Activated CD4-positive, alpha-beta memory T cell treated with anti-CD3 and anti-CD28 coated beads, Interleukin-2, amount 10 ng/mL, durations not matched to agents 7 days and 5 days (primary cell): ENCODE results near the gene ASTN2. TPM values are rescaled to one million over a fixed set of nuclear protein-coding genes. Genes with fewer than 3 reads are reported as not detected.

Experiments used
- CTCF ChIA-PET: fragments of 350-600 bp; sonication (Branson Sonifier 250); formaldehyde crosslinking; loops from one replicate; lab custom pipeline; 2021; ENCODE audit warnings: antibody characterized with exemption, inconsistent platforms; lab: Charles Lee
- POLR2A ChIA-PET: fragments of 350-600 bp; sonication (Branson Sonifier 250); formaldehyde crosslinking; loops from one replicate; lab custom pipeline; 2021; ENCODE audit warnings: antibody characterized with exemption; lab: Charles Lee
- DNase-seq: peaks from one replicate; pipeline ENCODE4 v3.0.0-alpha.2; 2020
- H3K27ac Mint-ChIP-seq: one replicate; pipeline ENCODE4 v1.8.0; 2021; ENCODE audit warnings: mild to moderate bottlenecking, mixed read lengths
- H3K27me3 Mint-ChIP-seq: one replicate; pipeline ENCODE4 v1.8.0; 2021; ENCODE audit warnings: mixed read lengths
- H3K36me3 Mint-ChIP-seq: one replicate; pipeline ENCODE4 v1.8.0; 2021; ENCODE audit warnings: low read depth, mixed read lengths
- H3K4me1 Mint-ChIP-seq: one replicate; pipeline ENCODE4 v1.8.0; 2021; ENCODE audit warnings: mixed read lengths
- H3K4me3 Mint-ChIP-seq: one replicate; pipeline ENCODE4 v1.8.0; 2021; ENCODE audit warnings: mild to moderate bottlenecking, mixed read lengths
- H3K9me3 Mint-ChIP-seq: one replicate; pipeline ENCODE4 v1.8.0; 2021; ENCODE audit warnings: mixed read lengths
- total RNA-seq, 2 experiments: library from RNA; stranded (reverse); gene quantifications; one replicate each; pipeline ENCODE4 v1.2.3, GENCODE V29; 2021

Gene ASTN2
- total RNA-seq, 2 experiments from 2014 or later = 2.5 to 3.0 TPM

DNA sequence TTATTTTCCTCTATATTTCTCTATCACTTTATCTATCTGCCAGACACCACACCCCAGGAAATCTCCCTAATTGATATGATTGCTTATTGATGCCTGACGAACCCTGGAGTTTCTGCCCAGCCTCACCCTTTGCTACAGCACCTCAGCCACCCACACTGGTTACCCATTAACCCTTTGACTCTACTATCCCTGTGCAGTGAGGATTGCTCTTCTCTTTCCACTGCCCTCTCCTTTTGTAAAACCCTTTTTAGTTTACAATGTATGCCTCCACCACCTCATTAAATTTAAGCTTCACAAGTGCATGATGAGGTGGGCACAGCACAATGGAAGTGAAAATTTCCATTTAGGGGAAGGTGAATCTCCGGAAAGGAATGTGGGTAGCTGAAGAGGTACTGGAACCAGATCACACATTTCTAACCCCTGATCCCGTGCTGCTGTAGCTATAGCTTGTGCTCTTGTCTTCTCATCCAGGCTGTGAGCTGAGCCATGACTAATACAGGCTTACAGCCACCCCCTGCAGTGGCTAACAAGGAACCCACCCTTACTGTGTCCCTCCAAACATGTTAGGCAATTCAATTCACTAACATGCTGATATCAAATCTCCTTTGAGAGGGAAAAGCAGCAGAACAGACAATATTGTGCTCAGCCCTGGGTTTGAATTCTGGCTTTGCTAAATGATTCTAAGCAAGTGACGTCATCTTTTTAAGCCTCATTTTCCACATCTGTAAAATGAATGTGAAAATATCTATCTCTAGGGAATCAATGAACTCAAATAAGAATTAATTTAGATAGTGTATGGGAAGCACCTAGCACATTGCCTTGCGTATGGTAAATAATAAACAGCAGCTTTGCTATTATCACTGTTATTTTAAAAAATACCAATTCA, 914.6 kb downstream of the ASTN2 start:
- H3K4me1 Mint-ChIP-seq = no peaks in the 10 kb centered on the region
- no peak for DNase-seq
- H3K9me3 Mint-ChIP-seq = peaks cover 4% of the 10 kb centered on the region
- H3K27me3 Mint-ChIP-seq = no peaks in the 10 kb centered on the region
- no peak overlapping the region for H3K4me3 Mint-ChIP-seq
- POLR2A ChIA-PET = no interaction called here
- H3K36me3 Mint-ChIP-seq = no peaks in the 10 kb centered on the region
- no peak overlapping the region for H3K27ac Mint-ChIP-seq
- CTCF ChIA-PET = no interaction called here

DNA sequence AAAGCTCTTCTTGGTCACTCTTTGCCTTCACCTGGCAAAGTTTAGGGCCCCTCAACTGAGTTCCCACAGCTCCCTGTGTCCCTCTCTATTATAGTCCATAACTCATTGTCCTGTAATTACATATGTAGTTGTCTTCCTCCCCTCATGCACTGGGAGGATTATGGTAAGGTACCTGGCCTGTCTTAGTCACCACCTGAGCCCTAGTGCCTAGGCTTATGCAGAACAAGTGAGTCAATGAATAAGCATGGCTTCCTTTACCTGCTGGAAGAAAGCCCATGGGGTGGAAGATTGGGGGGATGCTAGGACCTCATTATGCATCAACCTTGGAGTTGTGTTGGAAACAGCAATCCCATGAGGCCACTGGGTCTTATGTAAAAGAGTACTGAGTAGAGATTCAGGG, 915.4 kb downstream of the ASTN2 start:
- Mint-ChIP-seq H3K27me3 (no peaks in the 10 kb centered on the region), H3K9me3 (peaks cover 4% of the 10 kb centered on the region), H3K36me3 (no peaks in the 10 kb centered on the region), H3K4me3 (no peak overlapping the region), H3K27ac (no peak overlapping the region), H3K4me1 (no peaks in the 10 kb centered on the region)
- DNase-seq = no peak
- ChIA-PET CTCF (no interaction called here), POLR2A (no interaction called here)

- CTCF ChIA-PET = no interaction called here
- POLR2A ChIA-PET = no interaction called here
- Mint-ChIP-seq H3K4me1 (no peaks in the 10 kb centered on the region), H3K9me3 (peaks cover 4% of the 10 kb centered on the region), H3K27me3 (no peaks in the 10 kb centered on the region), H3K4me3 (no peak overlapping the region), H3K27ac (no peak overlapping the region), H3K36me3 (no peaks in the 10 kb centered on the region)
- DNase-seq = no peak
Measured at GRCh38 chr9:116497095-116497890, 917.6 kb downstream of the ASTN2 start.

DNA sequence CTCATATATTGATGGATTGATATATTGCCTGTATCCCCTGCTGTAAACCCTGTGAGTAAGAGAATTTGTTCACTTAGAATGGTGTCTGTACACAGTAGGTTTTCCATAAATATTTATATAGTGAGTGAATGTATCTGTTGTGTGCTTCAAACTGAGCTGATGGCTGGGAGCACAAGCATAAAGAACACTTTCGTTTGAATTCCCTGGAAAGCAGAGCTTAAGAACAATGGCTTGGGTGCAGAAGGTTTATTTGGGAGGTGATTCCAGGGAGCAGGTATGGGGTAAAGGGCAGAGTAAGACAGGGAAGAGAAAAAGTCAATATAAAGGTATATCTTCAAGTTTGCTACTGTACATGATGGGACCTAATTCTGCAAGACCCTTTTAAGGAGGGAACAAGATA, 918.7 kb downstream of the ASTN2 start:
- no peaks in the 10 kb centered on the region for H3K9me3 Mint-ChIP-seq
- ChIA-PET CTCF (no interaction called here), POLR2A (no interaction called here)
- no peaks in the 10 kb centered on the region for H3K27me3 Mint-ChIP-seq
- DNase-seq = no peak
- no peak overlapping the region for H3K4me3 Mint-ChIP-seq
- no peaks in the 10 kb centered on the region for H3K36me3 Mint-ChIP-seq
- no peaks in the 10 kb centered on the region for H3K4me1 Mint-ChIP-seq
- H3K27ac Mint-ChIP-seq = no peak overlapping the region

- H3K27ac Mint-ChIP-seq = no peak overlapping the region
- no peaks in the 10 kb centered on the region for H3K4me1 Mint-ChIP-seq
- no peaks in the 10 kb centered on the region for H3K36me3 Mint-ChIP-seq
- no peaks in the 10 kb centered on the region for H3K27me3 Mint-ChIP-seq
- no peak for DNase-seq
- ChIA-PET CTCF (no interaction called here), POLR2A (no interaction called here)
- no peak overlapping the region for H3K4me3 Mint-ChIP-seq
- H3K9me3 Mint-ChIP-seq = no peaks in the 10 kb centered on the region
Measured at GRCh38 chr9:116495725-116496124, 919.1 kb downstream of the ASTN2 start.

- DNase-seq = peak; percentile 24
- ChIA-PET CTCF (no interaction called here), POLR2A (no interaction called here)
- Mint-ChIP-seq H3K27me3 (no peaks in the 10 kb centered on the region), H3K4me3 (no peak overlapping the region), H3K9me3 (no peaks in the 10 kb centered on the region), H3K4me1 (no peaks in the 10 kb centered on the region), H3K27ac (no peak overlapping the region), H3K36me3 (no peaks in the 10 kb centered on the region)
Measured at GRCh38 chr9:116494815-116495634, 919.8 kb downstream of the ASTN2 start.

DNA sequence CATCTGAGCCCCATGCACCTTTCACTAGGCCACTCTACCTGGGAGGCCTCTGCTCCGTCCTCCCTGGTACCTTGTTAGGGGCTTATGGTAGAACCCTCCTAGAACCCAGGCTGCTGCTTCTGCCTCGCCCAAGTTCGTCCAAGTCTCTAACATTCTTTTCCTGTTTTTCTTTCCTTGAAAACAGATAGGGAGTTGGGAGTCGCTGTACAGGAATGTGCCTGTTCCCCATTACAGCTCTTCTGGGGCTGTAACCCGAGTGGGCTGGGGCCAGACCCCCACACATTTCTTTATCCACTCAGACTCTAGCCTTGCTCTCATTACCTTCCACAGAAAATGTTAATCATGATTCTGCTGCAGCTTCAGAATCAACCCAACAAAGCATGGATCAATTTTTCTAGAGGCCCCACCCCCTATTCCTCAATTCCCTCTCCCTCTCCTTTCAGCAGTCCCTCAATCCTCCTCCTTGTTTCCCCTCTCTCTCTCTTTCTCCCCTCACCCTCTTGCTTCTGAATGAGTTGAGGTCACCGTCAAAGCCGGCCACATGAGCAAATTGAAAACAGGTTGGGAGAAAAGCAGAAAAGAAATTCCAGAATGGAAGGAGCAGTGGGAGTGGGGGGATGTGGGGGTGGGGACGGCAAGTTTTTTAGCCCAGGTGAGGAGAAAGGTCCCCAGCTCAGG, 921.5 kb downstream of the ASTN2 start:
- no peaks in the 10 kb centered on the region for H3K27me3 Mint-ChIP-seq
- no peaks in the 10 kb centered on the region for H3K9me3 Mint-ChIP-seq
- no peak overlapping the region for H3K27ac Mint-ChIP-seq
- CTCF ChIA-PET = no interaction called here
- no peak for DNase-seq
- H3K4me1 Mint-ChIP-seq = no peaks in the 10 kb centered on the region
- POLR2A ChIA-PET = no interaction called here
- no peaks in the 10 kb centered on the region for H3K36me3 Mint-ChIP-seq
- H3K4me3 Mint-ChIP-seq = no peak overlapping the region

DNA sequence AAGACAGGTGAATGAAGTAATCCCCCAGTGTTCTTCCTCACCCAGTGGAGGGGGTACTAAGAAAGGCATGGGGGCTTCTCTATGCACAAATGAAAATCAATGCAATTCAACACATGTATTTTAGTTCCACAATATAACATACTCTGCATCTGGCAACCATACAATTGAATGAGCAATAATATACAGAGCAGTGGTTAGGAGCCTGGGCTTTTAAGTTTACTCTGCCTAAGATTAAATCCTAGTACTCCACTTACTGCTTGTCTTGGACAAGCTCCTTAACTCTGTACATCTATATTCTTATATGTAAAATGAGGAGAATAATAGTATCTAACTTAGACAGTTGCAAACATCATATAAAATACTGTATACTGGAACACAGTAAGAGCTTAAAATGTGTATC, 923.2 kb downstream of the ASTN2 start:
- CTCF ChIA-PET = no interaction called here
- no peak for DNase-seq
- Mint-ChIP-seq H3K4me3 (no peak overlapping the region), H3K9me3 (no peaks in the 10 kb centered on the region), H3K27me3 (no peaks in the 10 kb centered on the region), H3K36me3 (no peaks in the 10 kb centered on the region), H3K4me1 (no peaks in the 10 kb centered on the region), H3K27ac (no peak overlapping the region)
- POLR2A ChIA-PET = no interaction called here

- DNase-seq = no peak
- POLR2A ChIA-PET = no interaction called here
- CTCF ChIA-PET = interaction anchor here (0.5 kb wide), 1 partner anchor 179 kb away, joined by 3 read pairs; no protein-coding TSS in a partner anchor
- Mint-ChIP-seq H3K27ac (no peak overlapping the region), H3K9me3 (no peaks in the 10 kb centered on the region), H3K4me1 (no peaks in the 10 kb centered on the region), H3K27me3 (no peaks in the 10 kb centered on the region), H3K4me3 (no peak overlapping the region), H3K36me3 (no peaks in the 10 kb centered on the region)
Measured at GRCh38 chr9:116491219-116491618, 923.6 kb downstream of the ASTN2 start.

DNA sequence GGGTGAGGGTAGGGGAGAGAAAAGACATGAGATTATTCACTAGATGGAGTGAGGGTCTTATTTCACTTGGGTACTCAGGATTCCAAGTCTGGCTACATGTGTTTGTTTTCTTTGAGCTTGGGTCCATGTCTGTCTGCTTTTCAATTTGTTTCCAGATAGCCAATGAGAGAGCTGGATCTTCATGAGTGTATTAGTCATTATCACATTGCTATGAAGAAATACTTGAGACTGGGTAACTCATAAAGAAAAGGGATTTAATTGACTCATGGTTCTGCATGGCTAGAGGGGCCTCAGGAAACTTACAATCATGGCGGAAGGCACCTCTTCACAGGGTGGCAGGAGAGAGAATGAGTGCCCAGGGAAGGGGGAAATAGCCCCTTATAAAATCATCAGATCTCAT, 924.5 kb downstream of the ASTN2 start:
- CTCF ChIA-PET = no interaction called here
- POLR2A ChIA-PET = no interaction called here
- Mint-ChIP-seq H3K4me1 (no peaks in the 10 kb centered on the region), H3K4me3 (no peak overlapping the region), H3K27me3 (no peaks in the 10 kb centered on the region), H3K9me3 (no peaks in the 10 kb centered on the region), H3K27ac (no peak overlapping the region), H3K36me3 (no peaks in the 10 kb centered on the region)
- no peak for DNase-seq

GRCh38 chr9:116488373-116488772, 926.5 kb downstream of the ASTN2 start:
- Mint-ChIP-seq H3K4me1 (no peaks in the 10 kb centered on the region), H3K4me3 (no peak overlapping the region), H3K9me3 (no peaks in the 10 kb centered on the region), H3K27ac (no peak overlapping the region), H3K27me3 (no peaks in the 10 kb centered on the region), H3K36me3 (no peaks in the 10 kb centered on the region)
- ChIA-PET POLR2A (no interaction called here), CTCF (no interaction called here)
- DNase-seq = no peak

- Mint-ChIP-seq H3K4me3 (no peak overlapping the region), H3K27me3 (no peaks in the 10 kb centered on the region), H3K27ac (no peak overlapping the region), H3K9me3 (no peaks in the 10 kb centered on the region), H3K4me1 (no peaks in the 10 kb centered on the region), H3K36me3 (no peaks in the 10 kb centered on the region)
- no peak for DNase-seq
- POLR2A ChIA-PET = no interaction called here
- CTCF ChIA-PET = no interaction called here
Measured at GRCh38 chr9:116484492-116485061, 930.3 kb downstream of the ASTN2 start.
